HG03045 (cell line): Measurements from ENCODE around the gene STKLD1.
"Not testable (repeated sequence)": the region's sequence is repeated elsewhere in the genome, so short reads cannot be mapped to it uniquely, and the experiment has no call there.

Source experiments
- ATAC-seq: cut with Tn5 transposase; IDR thresholded peaks from one replicate; pipeline ENCODE4 v1.9.1; 2021; ENCODE audit warnings: mild to moderate bottlenecking, moderate library complexity; ENCODE audit not compliant: unreplicated experiment

The STKLD1 gene

DNA sequence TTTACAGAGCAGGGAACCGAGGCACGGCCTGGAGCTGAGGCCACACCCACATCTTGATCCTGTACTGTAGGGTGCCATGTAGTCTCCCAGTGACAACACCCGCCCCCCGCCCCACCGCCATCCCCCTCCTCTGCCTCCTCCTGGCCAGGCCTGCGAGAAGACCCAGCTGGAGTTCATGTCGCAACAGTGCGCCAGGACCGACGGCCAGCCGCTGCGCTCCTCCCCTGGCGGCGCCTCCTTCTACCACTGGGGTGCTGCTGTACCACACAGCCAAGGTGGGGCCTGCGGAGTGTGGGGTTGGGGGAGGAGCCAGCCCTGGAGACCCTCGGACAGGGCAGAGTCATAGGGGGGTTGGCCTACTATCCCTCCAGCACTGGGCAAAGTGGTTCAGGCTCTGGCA is 60.5 kb downstream of the STKLD1 start:
- no peak for ATAC-seq

- ATAC-seq, result no peak
These were observed 61.8 kb downstream of the STKLD1 start for GRCh38 chr9:133437753-133438531.

- no peak for ATAC-seq
These were observed 63.2 kb downstream of the STKLD1 start for GRCh38 chr9:133439337-133439736.

DNA sequence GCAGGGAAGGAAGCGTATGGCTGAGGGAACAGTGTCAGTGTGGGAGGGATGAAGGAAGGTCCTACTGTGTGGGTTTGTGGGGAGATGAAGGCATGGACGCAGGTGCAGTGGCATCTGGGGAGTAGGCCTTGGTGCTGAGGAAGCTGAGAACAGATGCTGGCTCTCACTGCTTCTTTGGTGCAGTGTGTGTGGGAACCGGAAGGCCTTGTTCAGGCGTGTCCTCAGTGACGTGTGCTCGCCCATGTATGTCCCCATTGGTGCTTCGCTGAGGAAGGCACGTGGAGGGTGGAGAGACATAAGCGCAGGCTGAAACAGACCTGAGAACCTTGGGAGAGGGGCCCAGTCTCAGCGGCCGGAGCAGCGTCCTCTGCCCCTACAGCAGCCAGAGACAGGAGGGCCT is 64.7 kb downstream of the STKLD1 start:
- ATAC-seq, result no peak

GRCh38 chr9:133441571-133441970 is 65.4 kb downstream of the STKLD1 start:
- ATAC-seq, result no peak

- ATAC-seq, result no peak
These were observed 67.1 kb downstream of the STKLD1 start for GRCh38 chr9:133443248-133443647.

GRCh38 chr9:133443982-133444381 is 67.8 kb downstream of the STKLD1 start:
- no peak for ATAC-seq

- no peak for ATAC-seq
These were observed 69.3 kb downstream of the STKLD1 start for GRCh38 chr9:133445293-133445969.

DNA sequence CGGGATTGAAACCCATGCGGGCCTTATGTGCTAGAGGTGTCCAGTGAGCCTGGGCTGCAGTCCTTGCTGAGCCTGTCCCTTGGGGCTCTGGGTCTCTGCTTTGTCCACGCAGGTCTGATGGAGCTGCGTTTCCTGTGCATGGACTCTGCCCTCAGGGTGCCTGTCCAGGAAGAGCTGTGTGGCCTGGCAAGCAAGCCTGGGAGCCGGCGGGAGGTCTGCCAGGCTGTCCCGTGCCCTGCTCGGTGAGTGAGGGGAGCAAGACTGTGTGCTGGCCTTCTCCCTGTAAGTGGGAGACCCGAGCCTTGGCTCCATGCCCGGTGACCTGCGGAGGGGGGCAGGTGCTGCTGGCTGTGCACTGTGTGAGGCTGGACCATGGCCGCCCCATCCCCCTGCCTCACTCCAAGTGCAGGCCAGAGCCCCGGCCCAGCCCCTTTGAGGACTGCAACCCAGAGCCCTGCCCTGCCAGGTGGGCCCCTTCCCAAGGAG is 72.4 kb downstream of the STKLD1 start:
- no peak for ATAC-seq

DNA sequence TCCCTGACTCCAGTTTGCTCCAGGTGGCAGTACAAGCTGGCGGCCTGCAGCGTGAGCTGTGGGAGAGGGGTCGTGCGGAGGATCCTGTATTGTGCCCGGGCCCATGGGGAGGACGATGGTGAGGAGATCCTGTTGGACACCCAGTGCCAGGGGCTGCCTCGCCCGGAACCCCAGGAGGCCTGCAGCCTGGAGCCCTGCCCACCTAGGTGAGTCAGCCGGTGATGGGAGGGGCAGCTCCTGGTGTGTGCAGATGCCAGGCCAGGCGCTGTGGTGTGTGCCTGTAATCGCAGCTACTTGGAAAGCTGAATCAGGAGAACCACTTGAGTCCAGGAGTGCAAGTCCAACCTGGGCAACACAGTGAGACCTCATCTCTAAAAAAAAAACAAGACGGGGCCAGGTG is 73.6 kb downstream of the STKLD1 start:
- no peak for ATAC-seq

DNA sequence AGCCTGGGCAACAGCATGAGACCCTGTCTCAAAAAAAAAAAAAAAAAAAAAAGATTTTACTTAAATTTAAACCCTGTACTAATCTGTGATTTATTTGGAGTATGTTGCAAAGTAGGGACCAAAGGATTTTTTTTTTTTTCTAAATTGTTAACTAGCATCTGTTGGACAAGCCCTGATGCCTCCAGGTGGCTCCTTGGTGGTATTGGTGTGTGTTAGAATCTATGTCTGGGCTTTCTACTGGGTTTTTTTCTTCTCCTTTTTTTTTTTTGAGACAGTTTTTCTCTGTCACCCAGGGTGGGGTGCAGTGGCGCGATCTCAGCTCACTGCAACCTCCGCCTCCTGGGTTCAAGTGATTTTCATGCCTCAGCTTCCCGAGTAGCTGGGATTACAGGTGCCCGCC is 75.7 kb downstream of the STKLD1 start:
- ATAC-seq, result not testable (repeated sequence)

- ATAC-seq, result no peak
These were observed 76.4 kb downstream of the STKLD1 start for GRCh38 chr9:133452562-133452961.

- no peak for ATAC-seq
These were observed 77.5 kb downstream of the STKLD1 start for GRCh38 chr9:133453651-133454050.

GRCh38 chr9:133454325-133454724 is 78.2 kb downstream of the STKLD1 start:
- ATAC-seq, result no peak

DNA sequence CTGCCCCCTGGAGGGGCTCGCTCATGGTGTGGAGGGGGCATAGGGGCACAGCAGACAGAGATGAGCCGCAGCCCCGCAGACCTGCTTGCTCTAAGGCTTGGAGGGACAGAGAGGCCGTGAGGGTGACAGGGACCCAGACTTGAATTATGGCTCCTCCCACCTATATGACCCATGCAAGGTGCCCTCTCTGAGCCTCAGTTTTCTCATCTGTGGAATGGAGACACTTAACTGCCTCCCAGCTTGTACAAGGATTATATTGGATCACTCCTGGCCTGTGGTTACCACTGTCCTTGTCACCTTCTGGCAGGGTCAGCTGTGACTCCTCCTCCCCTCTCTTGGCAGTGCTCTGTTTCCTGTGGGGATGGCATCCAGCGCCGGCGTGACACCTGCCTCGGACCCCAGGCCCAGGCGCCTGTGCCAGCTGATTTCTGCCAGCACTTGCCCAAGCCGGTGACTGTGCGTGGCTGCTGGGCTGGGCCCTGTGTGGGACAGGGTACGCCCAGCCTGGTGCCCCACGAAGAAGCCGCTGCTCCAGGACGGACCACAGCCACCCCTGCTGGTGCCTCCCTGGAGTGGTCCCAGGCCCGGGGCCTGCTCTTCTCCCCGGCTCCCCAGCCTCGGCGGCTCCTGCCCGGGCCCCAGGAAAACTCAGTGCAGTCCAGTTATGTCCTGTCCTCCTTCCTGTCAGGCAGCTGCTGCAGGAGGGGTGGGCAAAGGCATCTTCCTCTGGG is 78.9 kb downstream of the STKLD1 start:
- ATAC-seq, result no peak
